Inferior parietal cortex (tissue), 1 donor: ENCODE measurements around the gene ZNF692.
"Not testable (repeated sequence)": the region's sequence is repeated elsewhere in the genome, so short reads cannot be mapped to it uniquely, and the experiment has no call there.

ENCODE experiments used
- DNase-seq: peaks from one replicate; pipeline ENCODE4 v3.0.0-alpha.2; 2016; ENCODE audit errors: extremely low spot score

Gene ZNF692

GRCh38 chr1:248858891-248859889 lies at the start of gene ZNF692:
Gene ZNF692, minus strand, starts transcription at chr1:248859085. Its CDS starts 776 bp downstream, at chr1:248858309.
- DNase-seq, result peak; percentile 97

- DNase-seq, result no peak
Observed at GRCh38 chr1:248906753-248907661, 48.1 kb upstream of the ZNF692 start.

GRCh38 chr1:248906009-248906752 lies 47.3 kb upstream of the ZNF692 start, which contains the start of gene PGBD2:
Gene PGBD2, plus strand, starts transcription at chr1:248906235. Its CDS starts 7,628 bp downstream, at chr1:248913863.
- peak; percentile 89 for DNase-seq

- no peak for DNase-seq
Observed at GRCh38 chr1:248905662-248906008, 46.8 kb upstream of the ZNF692 start.

GRCh38 chr1:248904437-248905216 lies 45.7 kb upstream of the ZNF692 start:
- DNase-seq, result no peak

GRCh38 chr1:248901578-248901977 lies 42.7 kb upstream of the ZNF692 start:
- DNase-seq, result no peak

- DNase-seq, result no peak
Observed at GRCh38 chr1:248900637-248901036, 41.8 kb upstream of the ZNF692 start.

- DNase-seq, result no peak
Observed at GRCh38 chr1:248897412-248898337, 38.8 kb upstream of the ZNF692 start.

GRCh38 chr1:248894837-248895236 lies 36.0 kb upstream of the ZNF692 start:
- DNase-seq, result no peak

- no peak for DNase-seq
Observed at GRCh38 chr1:248892590-248892989, 33.7 kb upstream of the ZNF692 start.

GRCh38 chr1:248891758-248892157 lies 32.9 kb upstream of the ZNF692 start:
- DNase-seq, result no peak

GRCh38 chr1:248890549-248891498 lies 31.9 kb upstream of the ZNF692 start:
- DNase-seq, result no peak

- DNase-seq, result not testable (repeated sequence)
Observed at GRCh38 chr1:248889914-248890243, 31.0 kb upstream of the ZNF692 start.

- DNase-seq, result no peak
Observed at GRCh38 chr1:248886237-248886895, 27.5 kb upstream of the ZNF692 start.

GRCh38 chr1:248885646-248886045 lies 26.8 kb upstream of the ZNF692 start:
- no peak for DNase-seq

GRCh38 chr1:248884632-248885295 lies 25.9 kb upstream of the ZNF692 start:
- no peak for DNase-seq

GRCh38 chr1:248882427-248882826 lies 23.5 kb upstream of the ZNF692 start:
- not testable (repeated sequence) for DNase-seq
